ENCODE data around the gene SLC46A3.

DNA sequence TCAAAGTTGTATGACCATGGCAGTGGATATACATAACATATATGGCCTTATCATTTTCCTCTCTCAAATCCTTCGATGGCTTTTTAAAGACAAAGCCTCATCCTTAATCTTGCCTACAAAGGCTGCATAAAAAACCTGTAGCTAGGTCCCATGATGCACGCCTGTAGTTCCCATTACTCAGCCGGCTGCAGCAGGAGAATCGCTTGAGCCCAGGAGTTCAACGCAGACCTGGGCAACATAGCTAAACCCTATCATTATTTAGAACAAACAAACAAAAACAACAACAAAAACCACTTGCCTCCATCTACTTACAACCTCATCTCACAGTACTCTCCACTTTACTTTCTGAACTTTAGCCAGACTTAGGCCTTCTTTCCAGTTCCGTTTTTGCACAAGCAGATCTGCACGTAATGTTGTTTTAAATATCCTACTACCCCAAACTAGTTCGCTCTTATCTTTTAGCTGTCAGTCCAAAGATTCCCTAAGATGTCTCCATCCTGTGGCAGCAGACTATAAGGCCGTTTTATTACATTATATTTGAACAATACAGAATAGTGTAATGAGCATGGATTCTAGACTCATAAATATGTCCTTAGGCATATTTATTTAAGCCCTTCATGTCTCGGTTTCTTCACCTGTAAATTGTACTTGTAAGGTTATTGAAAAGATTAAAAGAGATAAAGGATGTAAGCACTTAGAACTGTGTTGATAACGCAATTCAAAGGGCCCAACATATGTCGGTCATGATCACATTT, 60.8 kb downstream of the SLC46A3 start:
- no peak for TF ChIP-seq EZH2phosphoT487 (IDR thresholded peaks at IDR 0.05; ENCODE audit: borderline replicate concordance, low read depth, low read length)
- TF ChIP-seq, protein P1, sequence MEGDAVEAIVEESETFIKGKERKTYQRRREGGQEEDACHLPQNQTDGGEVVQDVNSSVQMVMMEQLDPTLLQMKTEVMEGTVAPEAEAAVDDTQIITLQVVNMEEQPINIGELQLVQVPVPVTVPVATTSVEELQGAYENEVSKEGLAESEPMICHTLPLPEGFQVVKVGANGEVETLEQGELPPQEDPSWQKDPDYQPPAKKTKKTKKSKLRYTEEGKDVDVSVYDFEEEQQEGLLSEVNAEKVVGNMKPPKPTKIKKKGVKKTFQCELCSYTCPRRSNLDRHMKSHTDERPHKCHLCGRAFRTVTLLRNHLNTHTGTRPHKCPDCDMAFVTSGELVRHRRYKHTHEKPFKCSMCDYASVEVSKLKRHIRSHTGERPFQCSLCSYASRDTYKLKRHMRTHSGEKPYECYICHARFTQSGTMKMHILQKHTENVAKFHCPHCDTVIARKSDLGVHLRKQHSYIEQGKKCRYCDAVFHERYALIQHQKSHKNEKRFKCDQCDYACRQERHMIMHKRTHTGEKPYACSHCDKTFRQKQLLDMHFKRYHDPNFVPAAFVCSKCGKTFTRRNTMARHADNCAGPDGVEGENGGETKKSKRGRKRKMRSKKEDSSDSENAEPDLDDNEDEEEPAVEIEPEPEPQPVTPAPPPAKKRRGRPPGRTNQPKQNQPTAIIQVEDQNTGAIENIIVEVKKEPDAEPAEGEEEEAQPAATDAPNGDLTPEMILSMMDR (conservative IDR thresholded peaks at IDR 0.05; ENCODE audit: low read length) = peak; percentile 36; the same call in 1 of the 2 replicates
